Measurements from ENCODE around the gene CGNL1.

GRCh38 chr15:57436166-57436565, 59.9 kb downstream of the CGNL1 start:
- TF ChIP-seq CTCF (IDR thresholded peaks at IDR 0.05) = no peak
- TF ChIP-seq POLR2A (IDR thresholded peaks at IDR 0.05) = no peak
